CD1c-positive myeloid dendritic cell (primary cell): ENCODE measurements around the gene PCGF3.
"Not testable (repeated sequence)": the region's sequence is repeated elsewhere in the genome, so short reads cannot be mapped to it uniquely, and the experiment has no call there.

Experiments
- DNase-seq: peaks from one replicate; pipeline ENCODE4 v3.0.0-alpha.2; 2016; ENCODE audit errors: extremely low spot score

The PCGF3 gene

GRCh38 chr4:703336-704197 lies 2.1 kb upstream of the PCGF3 start:
- DNase-seq: no peak

GRCh38 chr4:704198-704891 lies 1.3 kb upstream of the PCGF3 start:
- DNase-seq: no peak

- DNase-seq: no peak
Measured at GRCh38 chr4:704971-705277, 708 bp upstream of the PCGF3 start.

- DNase-seq: not testable (repeated sequence)
Measured at GRCh38 chr4:706083-706633, 526 bp downstream of the PCGF3 start.

GRCh38 chr4:706834-707598 lies 1.4 kb downstream of the PCGF3 start:
- DNase-seq: no peak

- DNase-seq: no peak
Measured at GRCh38 chr4:707929-708630, 2.4 kb downstream of the PCGF3 start.

- DNase-seq: no peak
Measured at GRCh38 chr4:708631-708933, 3.0 kb downstream of the PCGF3 start.

- DNase-seq: no peak
Measured at GRCh38 chr4:709348-709747, 3.7 kb downstream of the PCGF3 start.

- no peak for DNase-seq
Measured at GRCh38 chr4:710116-710515, 4.5 kb downstream of the PCGF3 start.

- DNase-seq: no peak
Measured at GRCh38 chr4:710916-711315, 5.3 kb downstream of the PCGF3 start.

GRCh38 chr4:712093-712492 lies 6.5 kb downstream of the PCGF3 start:
- DNase-seq: no peak

GRCh38 chr4:712916-713632 lies 7.4 kb downstream of the PCGF3 start:
- no peak for DNase-seq

- DNase-seq: no peak
Measured at GRCh38 chr4:714087-714486, 8.5 kb downstream of the PCGF3 start.

GRCh38 chr4:717601-718320 lies 12.1 kb downstream of the PCGF3 start:
- no peak for DNase-seq

- DNase-seq: no peak
Measured at GRCh38 chr4:718460-718859, 12.8 kb downstream of the PCGF3 start.

GRCh38 chr4:720111-720860 lies 14.7 kb downstream of the PCGF3 start:
- no peak for DNase-seq

GRCh38 chr4:721261-722168 lies 15.9 kb downstream of the PCGF3 start:
- DNase-seq: no peak

- DNase-seq: no peak
Measured at GRCh38 chr4:722169-722725, 16.6 kb downstream of the PCGF3 start.
